Iris pigment epithelial cell (primary cell): Measurements from ENCODE around the gene RNF17.

Experiments used
- DNase-seq: peaks from one replicate; pipeline ENCODE4 v3.0.0-alpha.2; 2011; ENCODE audit warnings: low read depth

RNF17 gene

GRCh38 chr13:24861617-24862362 is 97.8 kb downstream of the RNF17 start:
- no peak for DNase-seq

GRCh38 chr13:24863748-24864540 is 100.0 kb downstream of the RNF17 start:
- DNase-seq, result no peak

- DNase-seq, result no peak
Observed at GRCh38 chr13:24864579-24864978, 100.6 kb downstream of the RNF17 start.

GRCh38 chr13:24865163-24865953 is 101.4 kb downstream of the RNF17 start:
- DNase-seq, result peak; percentile 20

- DNase-seq, result no peak
Observed at GRCh38 chr13:24866488-24866887, 102.5 kb downstream of the RNF17 start.

GRCh38 chr13:24868874-24869273 is 104.9 kb downstream of the RNF17 start:
- DNase-seq, result no peak

- DNase-seq, result no peak
Observed at GRCh38 chr13:24870380-24870760, 106.4 kb downstream of the RNF17 start.

GRCh38 chr13:24875566-24875965 is 111.6 kb downstream of the RNF17 start:
- no peak for DNase-seq

GRCh38 chr13:24877531-24877930 is 113.6 kb downstream of the RNF17 start:
- no peak for DNase-seq

GRCh38 chr13:24878340-24878739 is 114.4 kb downstream of the RNF17 start:
- DNase-seq, result no peak

- no peak for DNase-seq
Observed at GRCh38 chr13:24882665-24883064, 118.7 kb downstream of the RNF17 start.

GRCh38 chr13:24887759-24888158 is 123.8 kb downstream of the RNF17 start:
- DNase-seq, result no peak

GRCh38 chr13:24888291-24888931 is 124.4 kb downstream of the RNF17 start:
- DNase-seq, result no peak

- no peak for DNase-seq
Observed at GRCh38 chr13:24890256-24890655, 126.3 kb downstream of the RNF17 start.

GRCh38 chr13:24891476-24892108 is 127.6 kb downstream of the RNF17 start:
- no peak for DNase-seq

GRCh38 chr13:24892829-24893228 is 128.9 kb downstream of the RNF17 start:
- no peak for DNase-seq

- no peak for DNase-seq
Observed at GRCh38 chr13:24893863-24894262, 129.9 kb downstream of the RNF17 start.

GRCh38 chr13:24894277-24894971 is 130.5 kb downstream of the RNF17 start:
- no peak for DNase-seq

GRCh38 chr13:24894972-24895300 is 131.0 kb downstream of the RNF17 start:
- DNase-seq, result no peak

GRCh38 chr13:24896061-24896460 is 132.1 kb downstream of the RNF17 start:
- no peak for DNase-seq

- DNase-seq, result no peak
Observed at GRCh38 chr13:24897293-24897692, 133.3 kb downstream of the RNF17 start.
